GM18951 (cell line): ENCODE results near the gene KLF1.

Experiments used
- POLR2A ChIP-seq: IDR thresholded peaks from 4 replicates; pipeline ENCODE4 v1.6.1; 2011; ENCODE audit warnings: mild to moderate bottlenecking; ENCODE audit not compliant: insufficient read length, insufficient read depth; ENCODE audit errors: extremely low read depth
- in situ Hi-C: fragments of 300-500 bp; cut with MboI; formaldehyde crosslinking; loops from one replicate; pipeline ENCODE4 v1.12.0; 2022; ENCODE audit warnings: low sequenced_read_pairs, mixed read lengths, inconsistent platforms; ENCODE audit not compliant: unreplicated experiment

The KLF1 gene

GRCh38 chr19:12834566-12834943 lies 52.4 kb downstream of the KLF1 start, which contains the start of gene RTBDN:
TSS of gene RTBDN (minus strand) at chr19:12834579. CDS start at chr19:12829979, 4,600 bp downstream.
- in situ Hi-C loops, result no loop called here
- TF ChIP-seq POLR2A, result no peak
